K562 (cell line): ENCODE results near the gene C19orf85. TPM values are rescaled to one million over a fixed set of nuclear protein-coding genes. Genes with fewer than 3 reads are reported as not detected.

Source experiments
- ARID4B ChIP-seq: sonication (generic); formaldehyde crosslinking; IDR thresholded peaks from 2 replicates; pipeline ENCODE4 v1.8.0; 2022; ENCODE audit warnings: mild to moderate bottlenecking, missing genetic modification reagents
- DACH1 ChIP-seq: fragments of 450-650 bp; IDR thresholded peaks from 2 replicates; pipeline ENCODE4 v1.6.1; 2018; ENCODE audit not compliant: partially characterized antibody
- JUNB ChIP-seq: fragments of 450-650 bp; formaldehyde crosslinking; conservative IDR thresholded peaks from 2 replicates; pipeline ENCODE4 v1.4.0; 2020; ENCODE audit warnings: mild to moderate bottlenecking
- MED1 ChIP-seq: sonication (generic); formaldehyde crosslinking; IDR thresholded peaks from 2 replicates; pipeline ENCODE4 v1.8.1; 2023; ENCODE audit warnings: missing genetic modification reagents, borderline replicate concordance
- NBN ChIP-seq: fragments of 450-650 bp; IDR thresholded peaks from 2 replicates; pipeline ENCODE4 v1.6.1; 2016; ENCODE audit warnings: low read depth, mild to moderate bottlenecking
- NRF1 ChIP-seq, 2 experiments: fragments of 450-650 bp; IDR thresholded peaks in 1 of 2; conservative IDR thresholded peaks in 1 of 2; 2 replicates each; pipeline ENCODE4 v1.6.1; 2014; ENCODE audit warnings: mild to moderate bottlenecking in 2 of 2
- VEZF1 ChIP-seq: fragments of 200-800 bp; sonication (Bioruptor generic); IDR thresholded peaks from 2 replicates; pipeline ENCODE4 v1.6.1; 2017; ENCODE audit warnings: missing genetic modification characterization, missing compliant biosample characterization
- ZNF518B ChIP-seq: fragments of 250-450 bp; sonication (Bioruptor Pico); IDR thresholded peaks from 2 replicates; pipeline ENCODE4 v1.5.0; 2021; ENCODE audit warnings: mild to moderate bottlenecking, moderate library complexity
- polyA plus RNA-seq, 8 experiments: library from polyadenylated mRNA; depleted of rRNA in 4 of 8; stranded (reverse) in 5 of 8; unstranded in 3 of 8; fragments of >200 nt; fragmentation: Nextera tagmentation in 2 of 8; fragmentation: Illumina TruSeq in 1 of 8; extraction: Ambion mirVana in 2 of 8; extraction: Trizol in 1 of 8; gene quantifications; 2 replicates each; pipeline versions ENCODE4 v1.2.1 to v1.2.3, GENCODE V29; 2011 to 2014; ENCODE audit warnings: inconsistent platforms in 1 of 8, missing spikeins in 1 of 8
- total RNA-seq, 7 experiments: library from RNA; depleted of rRNA in 6 of 7; stranded (reverse); fragments of >200 nt in 6 of 7; fragmentation: Illumina TruSeq in 2 of 7; extraction: Trizol in 2 of 7; gene quantifications; 2 replicates each; pipeline versions ENCODE4 v1.2.1 to v1.2.3, GENCODE V29; 2011 to 2021; ENCODE audit warnings: low replicate concordance in 1 of 7

C19orf85 gene
- total and polyA plus RNA-seq, 9 of the 15 experiments (the other 6 are each of a cell fraction or from before 2014, with no cell fraction given), result not detected

GRCh38 chr19:55447421-55448174 is 17.0 kb downstream of the C19orf85 start (continued):
- TF ChIP-seq ARID4B (CRISPR knock-in tag), result peak; percentile 74; the same call in 1 of the 2 replicates
- no peak for TF ChIP-seq VEZF1 (CRISPR knock-in tag)
- no peak for TF ChIP-seq DACH1
- TF ChIP-seq JUNB, result no peak
- TF ChIP-seq MED1 (CRISPR knock-in tag), result no peak
- TF ChIP-seq NBN, result no peak
- no peak for TF ChIP-seq ZNF518B (CRISPR knock-in tag)
- TF ChIP-seq NRF1 (conservative IDR thresholded peaks at IDR 0.05 in 1 of 2, IDR thresholded peaks at IDR 0.05 in 1 of 2), result 0 out of 4 replicates have a peak, but pooled peaks of 1 of the 2 experiments have one; percentile 30
